WERI-Rb-1 (cell line): ENCODE data around the gene SIK3.

ENCODE experiments used
- DNase-seq: peaks from one replicate; pipeline ENCODE4 v3.0.0-alpha.2; 2020
- H3K27ac ChIP-seq: fragments of 250-450 bp; sonication (Bioruptor Pico); 2 replicates; pipeline ENCODE4 v1.5.1; 2020; ENCODE audit warnings: mild to moderate bottlenecking, moderate library complexity
- H3K27me3 ChIP-seq: fragments of 250-450 bp; sonication (Bioruptor Pico); 2 replicates; pipeline ENCODE4 v1.5.1; 2021; ENCODE audit warnings: mild to moderate bottlenecking, low read depth, moderate library complexity; ENCODE audit not compliant: insufficient read depth, severe bottlenecking
- H3K36me3 ChIP-seq: fragments of 250-450 bp; sonication (Bioruptor Pico); 2 replicates; pipeline ENCODE4 v1.5.1; 2020; ENCODE audit warnings: mild to moderate bottlenecking, moderate library complexity
- H3K4me3 ChIP-seq: 2 replicates; pipeline ENCODE4 v1.5.1; 2011; ENCODE audit warnings: low read depth, mild to moderate bottlenecking, control low read depth, low read length
- H3K9me3 ChIP-seq: fragments of 250-450 bp; sonication (Bioruptor Pico); 2 replicates; pipeline ENCODE4 v1.5.1; 2021; ENCODE audit warnings: mild to moderate bottlenecking, moderate library complexity; ENCODE audit not compliant: severe bottlenecking
- CTCF ChIP-seq: IDR thresholded peaks from 2 replicates; pipeline ENCODE4 v1.5.1; 2011; ENCODE audit warnings: low read depth, mild to moderate bottlenecking, control low read depth, inconsistent platforms, low read length

Gene SIK3

GRCh38 chr11:116797816-116798215, 300.4 kb downstream of the SIK3 start:
- Histone ChIP-seq H3K27me3 (no peaks in the 10 kb centered on the region), H3K36me3 (no peaks in the 10 kb centered on the region), H3K9me3 (no peaks in the 10 kb centered on the region), H3K27ac (no peak overlapping the region), H3K4me3 (no peak overlapping the region)
- no peak for DNase-seq
- no peak for TF ChIP-seq CTCF

- H3K9me3 ChIP-seq: no peaks in the 10 kb centered on the region
- H3K4me3 ChIP-seq: no peak overlapping the region
- DNase-seq: no peak
- TF ChIP-seq CTCF: no peak
- no peak overlapping the region for H3K27ac ChIP-seq
- H3K36me3 ChIP-seq: no peaks in the 10 kb centered on the region
- no peaks in the 10 kb centered on the region for H3K27me3 ChIP-seq
These were observed 301.7 kb downstream of the SIK3 start for GRCh38 chr11:116796548-116796947.

- Histone ChIP-seq H3K9me3 (no peaks in the 10 kb centered on the region), H3K4me3 (no peak overlapping the region), H3K36me3 (no peaks in the 10 kb centered on the region), H3K27me3 (no peaks in the 10 kb centered on the region), H3K27ac (no peak overlapping the region)
- TF ChIP-seq CTCF: no peak
- DNase-seq: no peak
These were observed 303.4 kb downstream of the SIK3 start for GRCh38 chr11:116794851-116795250.

- Histone ChIP-seq H3K36me3 (no peaks in the 10 kb centered on the region), H3K9me3 (no peaks in the 10 kb centered on the region), H3K27me3 (no peaks in the 10 kb centered on the region), H3K27ac (no peak overlapping the region), H3K4me3 (no peak overlapping the region)
- no peak for TF ChIP-seq CTCF
- DNase-seq: no peak
These were observed 304.5 kb downstream of the SIK3 start for GRCh38 chr11:116793772-116794097.
